Psoas muscle (tissue), 8 donors: ENCODE data around the gene MFN2. TPM values are rescaled to one million over a fixed set of nuclear protein-coding genes. Genes with fewer than 3 reads are reported as not detected.
A peak's percentile ranks its signal among the peaks of the same experiment; 100 is the strongest.
"Not testable (repeated sequence)": the region's sequence is repeated elsewhere in the genome, so short reads cannot be mapped to it uniquely, and the experiment has no call there.

ENCODE experiments used
- ATAC-seq, 4 donors: fragments of 200-7000 bp; cut with Tn5 transposase; one replicate each; pipeline ENCODE4 v1.9.1; 2020; ENCODE audit warnings: moderate library complexity in 3 of 4, mild to moderate bottlenecking in 2 of 4
- DNase-seq, 2 donors: peaks; one replicate each; pipeline ENCODE4 v3.0.0-alpha.2; 2020
- H3K27ac ChIP-seq: fragments of 200-600 bp; one replicate; pipeline ENCODE4 v1.8.0; 2022
- H3K27me3 ChIP-seq, 3 donors: fragments of 200-600 bp in 1 of 3; one replicate each; pipeline versions ENCODE4 v1.6.1 to v1.8.0; 2013 to 2022; ENCODE audit warnings: low read length in 2 of 3, mild to moderate bottlenecking in 2 of 3, moderate library complexity in 1 of 3; ENCODE audit not compliant: insufficient read depth in 3 of 3
- H3K36me3 ChIP-seq, 2 donors: fragments of 200-600 bp in 1 of 2; one replicate each; pipeline versions ENCODE4 v1.6.1 to v1.8.0; 2013 to 2022; ENCODE audit warnings: low read depth in 1 of 2, mild to moderate bottlenecking in 1 of 2, moderate library complexity in 1 of 2; ENCODE audit not compliant: insufficient read depth in 1 of 2
- H3K4me1 ChIP-seq: fragments of 200-600 bp; one replicate; pipeline ENCODE4 v1.8.0; 2022
- H3K4me3 ChIP-seq: fragments of 200-600 bp; one replicate; pipeline ENCODE4 v1.8.0; 2022; ENCODE audit warnings: mild to moderate bottlenecking
- H3K9me3 ChIP-seq: fragments of 200-600 bp; one replicate; pipeline ENCODE4 v1.8.0; 2022
- CTCF ChIP-seq: fragments of 200-600 bp; IDR thresholded peaks from one replicate; pipeline ENCODE4 v1.8.0; 2022; ENCODE audit warnings: antibody characterized with exemption
- WGBS, 3 donors: extraction: QIAGEN DNeasy Blood & Tissue Kit; methylation state at CpG; one replicate each; pipeline versions ENCODE4 v1.1.6 to v1.1.7; 2013; 5-methylcytosine and 5-hydroxymethylcytosine counted together
- intact Hi-C, 2 donors: fragments of 100-400 bp; cut with DNase I; formaldehyde crosslinking; loops; one replicate each; pipeline versions ENCODE4 v1.11.0 to v1.14.2; 2022
- polyA plus RNA-seq, 3 donors: library from polyadenylated mRNA; stranded (reverse); fragments of 200-250 nt; gene quantifications; one replicate each; pipeline ENCODE4 v1.2.3, GENCODE V29; 2013
- total RNA-seq, 4 donors: library from RNA; stranded (reverse); fragmentation: NEBNext Ultra II Directional in 2 of 4; extraction: Animal tissue kit (Norgen Biotek cat#: 25700) in 2 of 4; gene quantifications; one replicate each; pipeline versions ENCODE4 v1.2.1 to v1.2.4, GENCODE V29; 2021 to 2023
- donor health status: healthy with polysubstance abuse.
- donor health status: DM: no; HTN: no; CAD: no; lungs with moderate emphysema.
- donor health status: Bipolar disorder and iron deficiency.
- donor health status: healthy.
- donor health status: DM: yes; HTN: yes; CAD: no.
- donor health status: DM: no; HTN: no; CAD: no.
- donor health status: DM: no; HTN: no; CAD: no.
- donor health status: DM: yes; HTN: yes; CAD: no.

Gene MFN2
- total and polyA plus RNA-seq, 7 donors, result 163 to 542 (median 245) TPM

DNA sequence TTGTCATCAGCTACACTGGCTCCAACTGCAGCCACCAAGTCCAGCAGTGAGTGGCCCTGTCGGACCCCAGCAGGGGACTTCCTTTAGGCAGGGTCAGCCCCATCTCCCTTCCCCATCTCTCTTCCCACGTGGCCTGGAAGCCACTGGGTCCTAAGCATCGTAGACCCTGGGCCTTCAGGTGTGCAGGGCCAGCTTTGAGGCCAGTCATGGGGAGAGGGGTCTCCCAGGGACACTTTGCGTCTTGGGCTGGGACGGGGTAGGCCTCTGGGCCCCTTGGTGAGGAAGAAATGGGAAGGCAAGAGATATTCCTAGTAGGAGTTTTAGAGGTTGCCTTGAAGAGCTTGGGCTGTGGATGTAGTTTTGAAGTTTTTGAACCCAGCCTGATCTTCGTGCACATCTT lies 27.0 kb downstream of the MFN2 start:
- H3K27ac ChIP-seq, result no peak overlapping the region
- ATAC-seq (no peak), DNase-seq (no peak)
- intact Hi-C loops, result no loop called here
- H3K27me3 ChIP-seq, result no peaks in the 10 kb centered on the region
- H3K36me3 ChIP-seq, result peaks cover 23 to 95% of the 10 kb centered on the region in 2 donors
- no peaks in the 10 kb centered on the region for H3K4me1 ChIP-seq
- TF ChIP-seq CTCF, result no peak
- no peak overlapping the region for H3K4me3 ChIP-seq
- no peaks in the 10 kb centered on the region for H3K9me3 ChIP-seq
- 89 to 96% (median 93%) methylated on average over 6 of the region's 6 CpGs for WGBS, 3 donors

- H3K36me3 ChIP-seq, result peaks cover 23 to 95% of the 10 kb centered on the region in 2 donors
- DNase-seq, result peak in 1 of 2 donors; percentile 19
- H3K27ac ChIP-seq, H3K27me3 ChIP-seq, ATAC-seq, H3K4me1 ChIP-seq, intact Hi-C loops, H3K4me3 ChIP-seq, H3K9me3 ChIP-seq: not testable (repeated sequence)
- 87 to 95% (median 92%) methylated on average over 11 to 33 of the region's 33 CpGs for WGBS, 3 donors
Measured at GRCh38 chr1:12008355-12008754, 28.1 kb downstream of the MFN2 start.

GRCh38 chr1:12009318-12009947 lies 29.2 kb downstream of the MFN2 start:
- intact Hi-C loops, result no loop called here
- Histone ChIP-seq H3K4me3 (no peak overlapping the region), H3K27me3 (no peaks in the 10 kb centered on the region), H3K9me3 (no peaks in the 10 kb centered on the region), H3K4me1 (peaks cover 15% of the 10 kb centered on the region), H3K27ac (no peak overlapping the region), H3K36me3 (peaks cover 16 to 85% of the 10 kb centered on the region in 2 donors)
- peak in 1 of 2 donors; percentile 21 for DNase-seq
- ATAC-seq, result no peak
- TF ChIP-seq CTCF, result no peak
- WGBS, 3 donors, result 68 to 86% (median 68%) methylated on average over 9 of the region's 9 CpGs

GRCh38 chr1:12010746-12011570 lies 30.7 kb downstream of the MFN2 start:
- Histone ChIP-seq H3K36me3 (peaks cover 8 to 70% of the 10 kb centered on the region in 2 donors), H3K4me3 (no peak overlapping the region), H3K27ac (no peak overlapping the region), H3K27me3 (no peaks in the 10 kb centered on the region), H3K9me3 (no peaks in the 10 kb centered on the region), H3K4me1 (peaks cover 15% of the 10 kb centered on the region)
- WGBS, 3 donors, result 76 to 79% (median 77%) methylated on average over 16 of the region's 16 CpGs
- intact Hi-C loops, result no loop called here
- DNase-seq (peak in 1 of 2 donors; percentile 52), ATAC-seq (no peak)
- no peak for TF ChIP-seq CTCF

GRCh38 chr1:12011998-12012397 lies 31.8 kb downstream of the MFN2 start:
- intact Hi-C loops, result no loop called here
- no peak for TF ChIP-seq CTCF
- Histone ChIP-seq H3K4me3 (no peak overlapping the region), H3K4me1 (peaks cover 15% of the 10 kb centered on the region), H3K36me3 (peaks cover 5 to 60% of the 10 kb centered on the region in 2 donors), H3K27me3 (no peaks in the 10 kb centered on the region), H3K27ac (no peak overlapping the region), H3K9me3 (no peaks in the 10 kb centered on the region)
- WGBS, 3 donors, result 75 to 87% (median 86%) methylated on average over 4 of the region's 4 CpGs
- ATAC-seq, result no peak
- DNase-seq, result peak in 1 of 2 donors; percentile 18
